GM23338 (cell line): ENCODE measurements around the gene MEGF9. TPM values are rescaled to one million over a fixed set of nuclear protein-coding genes. Genes with fewer than 3 reads are reported as not detected.
"Not testable (repeated sequence)": the region's sequence is repeated elsewhere in the genome, so short reads cannot be mapped to it uniquely, and the experiment has no call there.

Experiments used
- ATAC-seq: fragments of 200-7000 bp; cut with Tn5 transposase; 3 replicates; pipeline ENCODE4 v1.9.1; 2020
- DNase-seq: peaks from one replicate; pipeline ENCODE4 v3.0.0-alpha.2; 2015; ENCODE audit warnings: low spot score
- H2AFZ ChIP-seq: fragments of 200-600 bp; sonication (generic); 2 replicates; pipeline ENCODE4 v1.8.0; 2016; ENCODE audit warnings: antibody characterized with exemption, mild to moderate bottlenecking, moderate library complexity
- H3F3A ChIP-seq: fragments of 200-600 bp; sonication (generic); replicated peaks from 2 replicates; pipeline ENCODE4 v1.8.0; 2017; ENCODE audit warnings: antibody characterized with exemption, mixed run types, low read depth
- H3K27ac ChIP-seq: fragments of 200-600 bp; sonication (generic); 2 replicates; pipeline ENCODE4 v1.6.1; 2016; ENCODE audit warnings: low read depth
- H3K27me3 ChIP-seq: fragments of 200-600 bp; sonication (generic); 2 replicates; pipeline ENCODE4 v1.8.0; 2016; ENCODE audit warnings: mild to moderate bottlenecking, mixed run types, moderate library complexity; ENCODE audit not compliant: insufficient read depth
- H3K36me3 ChIP-seq: fragments of 200-600 bp; sonication (generic); 2 replicates; pipeline ENCODE4 v1.8.0; 2016; ENCODE audit warnings: mild to moderate bottlenecking; ENCODE audit not compliant: insufficient read depth
- H3K4me1 ChIP-seq: fragments of 200-600 bp; sonication (generic); 2 replicates; pipeline ENCODE4 v1.8.0; 2016; ENCODE audit warnings: mild to moderate bottlenecking, moderate library complexity; ENCODE audit not compliant: insufficient read depth
- H3K4me2 ChIP-seq: fragments of 200-600 bp; sonication (generic); 2 replicates; pipeline ENCODE4 v1.7.1; 2017; ENCODE audit warnings: mixed run types
- H3K4me3 ChIP-seq: fragments of 200-600 bp; sonication (generic); 2 replicates; pipeline ENCODE4 v1.6.1; 2016; ENCODE audit warnings: mixed run types
- H3K79me2 ChIP-seq: fragments of 200-600 bp; sonication (generic); replicated peaks from 2 replicates; pipeline ENCODE4 v1.8.0; 2017; ENCODE audit warnings: mild to moderate bottlenecking; ENCODE audit not compliant: insufficient read depth
- H3K9me2 ChIP-seq: fragments of 200-600 bp; sonication (generic); 2 replicates; pipeline ENCODE4 v1.8.0; 2017; ENCODE audit not compliant: insufficient read depth
- H4K20me1 ChIP-seq: fragments of 200-600 bp; sonication (generic); replicated peaks from 2 replicates; pipeline ENCODE4 v1.8.0; 2017; ENCODE audit warnings: mild to moderate bottlenecking; ENCODE audit not compliant: insufficient read depth
- H3K27ac Mint-ChIP-seq: 2 replicates; pipeline ENCODE4 v1.8.0; 2020; ENCODE audit warnings: inconsistent platforms, mild to moderate bottlenecking, moderate library complexity, mixed read lengths
- H3K27me3 Mint-ChIP-seq: 3 replicates; pipeline ENCODE4 v1.8.0; 2022; ENCODE audit warnings: low read depth, mild to moderate bottlenecking, moderate library complexity, mixed read lengths, inconsistent platforms; ENCODE audit not compliant: insufficient read depth, poor library complexity
- H3K36me3 Mint-ChIP-seq: 3 replicates; pipeline ENCODE4 v1.8.0; 2021; ENCODE audit warnings: low read depth, mild to moderate bottlenecking, inconsistent platforms, moderate library complexity, mixed read lengths
- H3K4me1 Mint-ChIP-seq: 3 replicates; pipeline ENCODE4 v1.8.0; 2020; ENCODE audit warnings: mild to moderate bottlenecking, inconsistent platforms, mixed read lengths
- H3K4me3 Mint-ChIP-seq: 3 replicates; pipeline ENCODE4 v1.8.0; 2021; ENCODE audit warnings: moderate library complexity, mild to moderate bottlenecking, inconsistent platforms, mixed read lengths
- H3K9me3 Mint-ChIP-seq: 3 replicates; pipeline ENCODE4 v1.8.0; 2020; ENCODE audit warnings: moderate library complexity, mild to moderate bottlenecking, inconsistent platforms, mixed read lengths
- CREB1 ChIP-seq: fragments of 250-450 bp; sonication (Bioruptor Pico); IDR thresholded peaks from 2 replicates; pipeline ENCODE4 v1.5.0; 2020; ENCODE audit warnings: low read depth, mild to moderate bottlenecking, moderate library complexity
- ETS1 ChIP-seq: IDR thresholded peaks from 2 replicates; pipeline ENCODE4 v1.6.1; 2016; ENCODE audit warnings: antibody characterized with exemption
- EZH2phosphoT487 ChIP-seq: fragments of 200-600 bp; sonication (generic); IDR thresholded peaks from one replicate; pipeline ENCODE4 v1.8.1; 2018; ENCODE audit warnings: antibody characterized with exemption; ENCODE audit not compliant: unreplicated experiment
- JUNB ChIP-seq: IDR thresholded peaks from one replicate; pipeline ENCODE4 v1.6.1; 2016; ENCODE audit warnings: antibody characterized with exemption; ENCODE audit not compliant: unreplicated experiment
- NANOG ChIP-seq: IDR thresholded peaks from 2 replicates; pipeline ENCODE4 v1.6.1; 2016; ENCODE audit warnings: antibody characterized with exemption, borderline replicate concordance
- POLR2AphosphoS5 ChIP-seq: IDR thresholded peaks from 2 replicates; pipeline ENCODE4 v1.6.1; 2016; ENCODE audit warnings: antibody characterized with exemption, low read depth
- STAT1 ChIP-seq: IDR thresholded peaks from one replicate; pipeline ENCODE4 v1.6.1; 2016; ENCODE audit warnings: antibody characterized with exemption; ENCODE audit not compliant: unreplicated experiment
- polyA plus RNA-seq: library from polyadenylated mRNA; unstranded; fragments of >200 nt; fragmentation: Nextera tagmentation; extraction: Ambion mirVana; gene quantifications from 2 replicates; pipeline ENCODE4 v1.2.1, GENCODE V29; 2016
- total RNA-seq: library from RNA; depleted of rRNA; stranded (reverse); fragments of >200 nt; shearing (Covaris generic); gene quantifications from 2 replicates; pipeline ENCODE4 v1.2.3, GENCODE V29; 2014
- TF ChIP-seq, protein P1 (sequence below): fragments of 250-450 bp; sonication (Bioruptor Pico); IDR thresholded peaks from 2 replicates; pipeline ENCODE4 v1.5.0; 2020; ENCODE audit warnings: mild to moderate bottlenecking, moderate library complexity

MEGF9 gene
- total and polyA plus RNA-seq, 2 experiments from 2014 or later: 0.87 to 1.6 TPM

GRCh38 chr9:120755044-120755443 lies 40.8 kb upstream of the MEGF9 start (continued):
- TF ChIP-seq, protein P1, sequence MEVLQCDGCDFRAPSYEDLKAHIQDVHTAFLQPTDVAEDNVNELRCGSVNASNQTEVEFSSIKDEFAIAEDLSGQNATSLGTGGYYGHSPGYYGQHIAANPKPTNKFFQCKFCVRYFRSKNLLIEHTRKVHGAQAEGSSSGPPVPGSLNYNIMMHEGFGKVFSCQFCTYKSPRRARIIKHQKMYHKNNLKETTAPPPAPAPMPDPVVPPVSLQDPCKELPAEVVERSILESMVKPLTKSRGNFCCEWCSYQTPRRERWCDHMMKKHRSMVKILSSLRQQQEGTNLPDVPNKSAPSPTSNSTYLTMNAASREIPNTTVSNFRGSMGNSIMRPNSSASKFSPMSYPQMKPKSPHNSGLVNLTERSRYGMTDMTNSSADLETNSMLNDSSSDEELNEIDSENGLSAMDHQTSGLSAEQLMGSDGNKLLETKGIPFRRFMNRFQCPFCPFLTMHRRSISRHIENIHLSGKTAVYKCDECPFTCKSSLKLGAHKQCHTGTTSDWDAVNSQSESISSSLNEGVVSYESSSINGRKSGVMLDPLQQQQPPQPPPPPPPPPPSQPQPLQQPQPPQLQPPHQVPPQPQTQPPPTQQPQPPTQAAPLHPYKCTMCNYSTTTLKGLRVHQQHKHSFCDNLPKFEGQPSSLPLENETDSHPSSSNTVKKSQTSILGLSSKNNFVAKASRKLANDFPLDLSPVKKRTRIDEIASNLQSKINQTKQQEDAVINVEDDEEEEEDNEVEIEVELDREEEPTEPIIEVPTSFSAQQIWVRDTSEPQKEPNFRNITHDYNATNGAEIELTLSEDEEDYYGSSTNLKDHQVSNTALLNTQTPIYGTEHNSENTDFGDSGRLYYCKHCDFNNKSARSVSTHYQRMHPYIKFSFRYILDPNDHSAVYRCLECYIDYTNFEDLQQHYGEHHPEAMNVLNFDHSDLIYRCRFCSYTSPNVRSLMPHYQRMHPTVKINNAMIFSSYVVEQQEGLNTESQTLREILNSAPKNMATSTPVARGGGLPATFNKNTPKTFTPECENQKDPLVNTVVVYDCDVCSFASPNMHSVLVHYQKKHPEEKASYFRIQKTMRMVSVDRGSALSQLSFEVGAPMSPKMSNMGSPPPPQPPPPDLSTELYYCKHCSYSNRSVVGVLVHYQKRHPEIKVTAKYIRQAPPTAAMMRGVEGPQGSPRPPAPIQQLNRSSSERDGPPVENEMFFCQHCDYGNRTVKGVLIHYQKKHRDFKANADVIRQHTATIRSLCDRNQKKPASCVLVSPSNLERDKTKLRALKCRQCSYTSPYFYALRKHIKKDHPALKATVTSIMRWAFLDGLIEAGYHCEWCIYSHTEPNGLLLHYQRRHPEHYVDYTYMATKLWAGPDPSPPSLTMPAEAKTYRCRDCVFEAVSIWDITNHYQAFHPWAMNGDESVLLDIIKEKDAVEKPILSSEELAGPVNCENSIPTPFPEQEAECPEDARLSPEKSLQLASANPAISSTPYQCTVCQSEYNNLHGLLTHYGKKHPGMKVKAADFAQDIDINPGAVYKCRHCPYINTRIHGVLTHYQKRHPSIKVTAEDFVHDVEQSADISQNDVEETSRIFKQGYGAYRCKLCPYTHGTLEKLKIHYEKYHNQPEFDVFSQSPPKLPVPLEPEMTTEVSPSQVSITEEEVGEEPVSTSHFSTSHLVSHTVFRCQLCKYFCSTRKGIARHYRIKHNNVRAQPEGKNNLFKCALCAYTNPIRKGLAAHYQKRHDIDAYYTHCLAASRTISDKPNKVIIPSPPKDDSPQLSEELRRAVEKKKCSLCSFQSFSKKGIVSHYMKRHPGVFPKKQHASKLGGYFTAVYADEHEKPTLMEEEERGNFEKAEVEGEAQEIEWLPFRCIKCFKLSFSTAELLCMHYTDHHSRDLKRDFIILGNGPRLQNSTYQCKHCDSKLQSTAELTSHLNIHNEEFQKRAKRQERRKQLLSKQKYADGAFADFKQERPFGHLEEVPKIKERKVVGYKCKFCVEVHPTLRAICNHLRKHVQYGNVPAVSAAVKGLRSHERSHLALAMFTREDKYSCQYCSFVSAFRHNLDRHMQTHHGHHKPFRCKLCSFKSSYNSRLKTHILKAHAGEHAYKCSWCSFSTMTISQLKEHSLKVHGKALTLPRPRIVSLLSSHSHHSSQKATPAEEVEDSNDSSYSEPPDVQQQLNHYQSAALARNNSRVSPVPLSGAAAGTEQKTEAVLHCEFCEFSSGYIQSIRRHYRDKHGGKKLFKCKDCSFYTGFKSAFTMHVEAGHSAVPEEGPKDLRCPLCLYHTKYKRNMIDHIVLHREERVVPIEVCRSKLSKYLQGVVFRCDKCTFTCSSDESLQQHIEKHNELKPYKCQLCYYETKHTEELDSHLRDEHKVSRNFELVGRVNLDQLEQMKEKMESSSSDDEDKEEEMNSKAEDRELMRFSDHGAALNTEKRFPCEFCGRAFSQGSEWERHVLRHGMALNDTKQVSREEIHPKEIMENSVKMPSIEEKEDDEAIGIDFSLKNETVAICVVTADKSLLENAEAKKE (CRISPR knock-in tag): no peak
- TF ChIP-seq NANOG (no peak), POLR2AphosphoS5 (no peak), EZH2phosphoT487 (no peak), JUNB (no peak), ETS1 (no peak)

DNA sequence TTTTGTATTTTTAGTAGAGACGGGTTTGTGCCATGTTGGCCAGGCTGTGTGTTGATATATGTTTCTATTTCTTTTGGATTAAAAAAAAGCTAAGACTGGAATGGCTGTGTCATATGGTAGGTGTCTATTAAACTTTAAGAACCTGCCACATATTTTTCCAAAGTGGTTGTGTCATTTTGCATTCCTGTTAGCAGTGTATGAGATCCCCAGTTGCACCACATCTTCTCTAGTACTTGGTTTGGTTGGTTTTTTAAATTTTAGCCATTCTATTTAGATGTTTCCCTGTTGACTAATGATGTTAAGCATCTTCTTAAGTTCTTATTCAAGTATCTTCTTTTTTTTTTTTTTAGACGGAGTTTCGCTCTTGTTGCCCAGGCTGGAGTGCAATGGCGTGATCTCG lies 36.2 kb upstream of the MEGF9 start:
- no peaks in the 10 kb centered on the region for H3K4me1 ChIP-seq
- H3K4me1 Mint-ChIP-seq: peaks cover 2% of the 10 kb centered on the region; the same call in 2 of the 3 replicates
- TF ChIP-seq NANOG (no peak), CREB1 (CRISPR knock-in tag) (no peak), STAT1 (no peak)
- H3K9me2 ChIP-seq: no peaks in the 10 kb centered on the region
- no peak overlapping the region for H3K27ac ChIP-seq
- H3K27ac Mint-ChIP-seq: no peak overlapping the region
- no peaks in the 10 kb centered on the region for H4K20me1 ChIP-seq
- no peaks in the 10 kb centered on the region for H3F3A ChIP-seq
- no peaks in the 10 kb centered on the region for H3K79me2 ChIP-seq
- no peak overlapping the region for H2AFZ ChIP-seq
- H3K27me3 Mint-ChIP-seq: peaks cover 2% of the 10 kb centered on the region
- no peak overlapping the region for H3K4me3 ChIP-seq
- DNase-seq (no peak), ATAC-seq (no peak)
- H3K4me2 ChIP-seq: no peak overlapping the region
- no peaks in the 10 kb centered on the region for H3K27me3 ChIP-seq
- H3K4me3 Mint-ChIP-seq: no peak overlapping the region
- peaks cover 3% of the 10 kb centered on the region; the same call in 1 of the 3 replicates for H3K36me3 Mint-ChIP-seq
- no peaks in the 10 kb centered on the region; the same call in 1 of the 2 replicates for H3K36me3 ChIP-seq
- H3K9me3 Mint-ChIP-seq: peaks cover 4% of the 10 kb centered on the region; the same call in 1 of the 3 replicates

DNA sequence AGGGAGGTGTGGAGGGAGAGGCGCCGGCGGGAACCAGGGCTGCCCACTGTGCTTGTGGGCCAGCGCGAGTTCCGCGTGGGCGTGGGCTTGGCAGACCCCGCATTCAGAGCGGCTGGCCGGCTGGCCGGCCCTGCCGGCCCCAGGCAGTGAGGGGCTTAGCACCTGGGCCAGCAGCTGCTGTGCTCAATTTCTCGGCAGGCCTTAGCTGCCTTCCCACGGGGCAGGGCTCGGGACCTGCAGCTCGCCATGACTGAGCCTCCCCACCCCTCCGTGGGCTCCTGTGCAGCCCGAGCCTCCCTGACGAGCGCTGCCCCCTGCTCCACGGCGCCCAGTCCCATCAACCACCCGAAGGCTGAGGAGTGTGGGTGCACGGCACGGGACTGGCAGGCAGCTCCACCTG lies 32.1 kb upstream of the MEGF9 start:
- DNase-seq: not testable (repeated sequence)

More for the DNA sequence above, 32.1 kb upstream of the MEGF9 start:
- not testable (repeated sequence) for H4K20me1 ChIP-seq, H3K79me2 ChIP-seq, H3K4me2 ChIP-seq, H3K4me3 Mint-ChIP-seq, H3K4me1 Mint-ChIP-seq, H2AFZ ChIP-seq, H3F3A ChIP-seq, H3K9me2 ChIP-seq, H3K36me3 ChIP-seq, H3K27me3 Mint-ChIP-seq, H3K9me3 Mint-ChIP-seq, H3K27ac ChIP-seq, ATAC-seq, H3K27ac Mint-ChIP-seq, H3K4me1 ChIP-seq, H3K36me3 Mint-ChIP-seq, H3K27me3 ChIP-seq, H3K4me3 ChIP-seq
